GM19455 (cell line): Measurements from ENCODE around the gene RAB11FIP3.
"Not testable (repeated sequence)": the region's sequence is repeated elsewhere in the genome, so short reads cannot be mapped to it uniquely, and the experiment has no call there.

Experiments
- ATAC-seq: cut with Tn5 transposase; IDR thresholded peaks from one replicate; pipeline ENCODE4 v1.9.1; 2021; ENCODE audit not compliant: unreplicated experiment

RAB11FIP3 gene

GRCh38 chr16:466651-467050, 41.2 kb downstream of the RAB11FIP3 start:
- no peak for ATAC-seq

GRCh38 chr16:467249-467871, 41.9 kb downstream of the RAB11FIP3 start:
- not testable (repeated sequence) for ATAC-seq

GRCh38 chr16:468068-468821, 42.8 kb downstream of the RAB11FIP3 start:
- no peak for ATAC-seq

GRCh38 chr16:469459-469858, 44.0 kb downstream of the RAB11FIP3 start:
- not testable (repeated sequence) for ATAC-seq

- no peak for ATAC-seq
Observed at GRCh38 chr16:470418-470817, 45.0 kb downstream of the RAB11FIP3 start.

GRCh38 chr16:471353-472198, 46.1 kb downstream of the RAB11FIP3 start:
- no peak for ATAC-seq

- no peak for ATAC-seq
Observed at GRCh38 chr16:472199-472504, 46.7 kb downstream of the RAB11FIP3 start.

- ATAC-seq: no peak
Observed at GRCh38 chr16:473046-474043, 47.9 kb downstream of the RAB11FIP3 start.

- ATAC-seq: no peak
Observed at GRCh38 chr16:474420-475122, 49.1 kb downstream of the RAB11FIP3 start.

- no peak for ATAC-seq
Observed at GRCh38 chr16:476039-476438, 50.6 kb downstream of the RAB11FIP3 start.

GRCh38 chr16:477301-478157, 52.1 kb downstream of the RAB11FIP3 start:
- no peak for ATAC-seq

GRCh38 chr16:478287-478686, 52.8 kb downstream of the RAB11FIP3 start:
- ATAC-seq: not testable (repeated sequence)

- ATAC-seq: no peak
Observed at GRCh38 chr16:482468-483185, 57.2 kb downstream of the RAB11FIP3 start.

- ATAC-seq: no peak
Observed at GRCh38 chr16:483341-484075, 58.1 kb downstream of the RAB11FIP3 start.

GRCh38 chr16:489606-490005, 64.2 kb downstream of the RAB11FIP3 start:
- ATAC-seq: no peak

GRCh38 chr16:490768-491167, 65.3 kb downstream of the RAB11FIP3 start:
- ATAC-seq: no peak

- ATAC-seq: no peak
Observed at GRCh38 chr16:491220-491919, 65.9 kb downstream of the RAB11FIP3 start.
